ENCODE data around the gene PNLDC1. TPM values are rescaled to one million over a fixed set of nuclear protein-coding genes. Genes with fewer than 3 reads are reported as not detected.

PNLDC1 gene
- total RNA-seq: 1 to 10 TPM in 1 of 4 donors, under 1 TPM in 1, not detected in 2; 0.71 to 1.1 TPM
- polyA plus RNA-seq: under 1 TPM in 1 of 3 donors, not detected in 2; 0.13 TPM

GRCh38 chr6:159800141-159800865 is at the start of gene PNLDC1:
Gene PNLDC1, plus strand, starts transcription at chr6:159800276. Its CDS starts 32 bp downstream, at chr6:159800308.
- Histone ChIP-seq H3K27ac (no peak within 1 kb of the TSS), H3K4me3 (no peak within 1 kb of the TSS), H3K27me3 (no peaks in the 10 kb centered on the region), H3K9me3 (no peaks in the 10 kb centered on the region), H3K4me1 (no peaks in the 10 kb centered on the region), H3K36me3 (peaks cover 0 to 42% (median 31%) of the 10 kb centered on the region in 4 donors)
- TF ChIP-seq EP300 (IDR thresholded peaks at IDR 0.05) (no peak), POLR2A (IDR thresholded peaks at IDR 0.05) (no peak), CTCF (IDR thresholded peaks at IDR 0.05) (no peak), POLR2AphosphoS5 (IDR thresholded peaks at IDR 0.05) (no peak)
- 93 to 94% methylated on average over 50 of the region's 50 CpGs for WGBS, 2 donors
- DNase-seq: no peak
- intact Hi-C loops (cut with DNase I): no loop called here

GRCh38 chr6:159751448-159751847 is 48.6 kb upstream of the PNLDC1 start:
- 85 to 89% methylated on average over 3 of the region's 3 CpGs for WGBS, 2 donors
- Histone ChIP-seq H3K9me3 (no peaks in the 10 kb centered on the region), H3K4me3 (no peak overlapping the region), H3K4me1 (no peaks in the 10 kb centered on the region), H3K27ac (no peak overlapping the region), H3K36me3 (peaks cover 3 to 99% (median 51%) of the 10 kb centered on the region in 4 donors), H3K27me3 (no peaks in the 10 kb centered on the region)
- intact Hi-C loops (cut with DNase I): loop anchor here (5.0 kb wide), 1 partner anchor 36 kb away; the partner anchor contains the start of gene TCP1
- TF ChIP-seq EP300 (IDR thresholded peaks at IDR 0.05): no peak
- no peak for TF ChIP-seq CTCF (IDR thresholded peaks at IDR 0.05)
- no peak for TF ChIP-seq POLR2A (IDR thresholded peaks at IDR 0.05)
- no peak for TF ChIP-seq POLR2AphosphoS5 (IDR thresholded peaks at IDR 0.05)
- no peak for DNase-seq

- intact Hi-C loops (cut with DNase I): loop anchor here (5.0 kb wide), 1 partner anchor 34 kb away; the partner anchor contains the start of gene TCP1
Observed at GRCh38 chr6:159753081-159753872, 46.8 kb upstream of the PNLDC1 start.

GRCh38 chr6:159754401-159754800 is 45.7 kb upstream of the PNLDC1 start:
- peaks cover 3 to 93% (median 35%) of the 10 kb centered on the region in 4 donors for H3K36me3 ChIP-seq
- H3K27me3 ChIP-seq: no peaks in the 10 kb centered on the region
- no peak overlapping the region for H3K27ac ChIP-seq
- intact Hi-C loops (cut with DNase I): loop anchor here (5.0 kb wide), 1 partner anchor 33 kb away; the partner anchor contains the start of gene TCP1
- no peak for DNase-seq
- no peak for TF ChIP-seq EP300 (IDR thresholded peaks at IDR 0.05)
- WGBS, 2 donors: 88 to 89% methylated on average over 2 of the region's 2 CpGs
- H3K4me1 ChIP-seq: no peaks in the 10 kb centered on the region
- no peak overlapping the region for H3K4me3 ChIP-seq
- no peaks in the 10 kb centered on the region for H3K9me3 ChIP-seq

More at GRCh38 chr6:159753081-159753872, 46.8 kb upstream of the PNLDC1 start:
- TF ChIP-seq POLR2A (IDR thresholded peaks at IDR 0.05): no peak
- peak in 1 of 4 donors; percentile 16 for TF ChIP-seq POLR2AphosphoS5 (IDR thresholded peaks at IDR 0.05)
- no peak for TF ChIP-seq CTCF (IDR thresholded peaks at IDR 0.05)
- TF ChIP-seq EP300 (IDR thresholded peaks at IDR 0.05): no peak
- no peak for DNase-seq
- H3K27ac ChIP-seq: no peak overlapping the region
- no peaks in the 10 kb centered on the region for H3K4me1 ChIP-seq
- H3K9me3 ChIP-seq: no peaks in the 10 kb centered on the region
- 83 to 90% methylated on average over 6 of the region's 6 CpGs for WGBS, 2 donors
- no peaks in the 10 kb centered on the region for H3K27me3 ChIP-seq
- H3K4me3 ChIP-seq: no peak overlapping the region
- H3K36me3 ChIP-seq: peaks cover 3 to 99% (median 43%) of the 10 kb centered on the region in 4 donors

All from sigmoid colon (tissue), 7 donors.